HepG2 (cell line): Measurements from ENCODE around the gene PLXND1. TPM values are rescaled to one million over a fixed set of nuclear protein-coding genes. Genes with fewer than 3 reads are reported as not detected.

Experiments
- ATAC-seq: fragments of 200-7000 bp; cut with Tn5 transposase; 3 replicates; pipeline ENCODE4 v1.9.1; 2020; ENCODE audit warnings: mild to moderate bottlenecking, moderate library complexity
- BruUV-seq: library from RNA; stranded (reverse); fragments of 400-500 nt; replicated peaks from 2 replicates; lab custom pipeline; 2021; lab: Mats Ljungman, UMichigan
- CTCF ChIA-PET: fragments of 300-600 bp; formaldehyde crosslinking; extraction: SDS; loops from one replicate; lab custom pipeline; 2021; ENCODE audit warnings: low total read pairs, inconsistent platforms, low intra/inter-chr PET ratio; lab: Yijun Ruan, JAX
- POLR2A ChIA-PET: fragments of 350-600 bp; sonication (Branson Sonifier 250); formaldehyde crosslinking; loops from one replicate; lab custom pipeline; 2020; ENCODE audit warnings: antibody characterized with exemption, inconsistent platforms; lab: Yijun Ruan, JAX
- DNase-seq: peaks from one replicate; pipeline ENCODE4 v3.0.0-alpha.2; 2015; ENCODE audit warnings: low spot score
- FAIRE-seq: peaks from 3 replicates; lab custom pipeline; 2011; peaks lifted over from hg19 to GRCh38; lab: Jason Lieb, UNC
- H2AFZ ChIP-seq: one replicate; pipeline ENCODE4 v1.6.1; 2011; ENCODE audit warnings: low read length, inconsistent platforms
- H3K27ac ChIP-seq: fragments of 300-600 bp; 3 replicates; pipeline ENCODE4 v1.8.0; 2011; ENCODE audit warnings: mixed run types, mild to moderate bottlenecking, mixed read lengths, low read length, inconsistent platforms; ENCODE audit not compliant: insufficient read depth; ENCODE audit errors: extremely low read length
- H3K27me3 ChIP-seq, 2 experiments: fragments of 200-600 bp in 1 of 2; 2 replicates in 1 of 2; 3 replicates in 1 of 2; pipeline versions ENCODE4 v1.6.0 to v1.8.0; 2011; ENCODE audit warnings: low read length in 2 of 2, mild to moderate bottlenecking in 2 of 2, moderate library complexity in 2 of 2, inconsistent platforms in 1 of 2; ENCODE audit not compliant: insufficient read depth in 2 of 2, control insufficient read depth in 1 of 2
- H3K36me3 ChIP-seq, 2 experiments: fragments of 200-600 bp in 1 of 2; replicated peaks in 1 of 2; 2 replicates in 1 of 2; 3 replicates in 1 of 2; pipeline versions ENCODE4 v1.5.1 to v1.8.0; 2011; ENCODE audit warnings: low read length in 2 of 2, inconsistent platforms in 1 of 2; ENCODE audit not compliant: insufficient read depth in 2 of 2, control insufficient read depth in 1 of 2
- H3K4me1 ChIP-seq: 2 replicates; pipeline ENCODE4 v1.5.1; 2012; ENCODE audit warnings: low read length, inconsistent platforms; ENCODE audit not compliant: insufficient read depth
- H3K4me2 ChIP-seq: 2 replicates; pipeline ENCODE4 v1.6.0; 2011; ENCODE audit warnings: low read depth, low read length, inconsistent platforms
- H3K4me3 ChIP-seq, 3 experiments: fragments of 200-600 bp in 1 of 3; sonication (generic), shearing (Covaris generic) in 1 of 3; replicated peaks in 1 of 3; 2 replicates each; pipeline ENCODE4 v1.5.1; 2011 to 2016; ENCODE audit warnings: low read length in 3 of 3, inconsistent platforms in 2 of 3, low read depth in 2 of 3, mild to moderate bottlenecking in 2 of 3, control low read depth in 1 of 3, mixed read lengths in 1 of 3; ENCODE audit not compliant: insufficient read depth in 1 of 3
- H3K79me2 ChIP-seq: one replicate; pipeline ENCODE4 v1.6.1; 2011; ENCODE audit warnings: low read length, inconsistent platforms; ENCODE audit not compliant: insufficient read depth
- H3K9ac ChIP-seq: 2 replicates; pipeline ENCODE4 v1.6.0; 2011; ENCODE audit warnings: mild to moderate bottlenecking, low read depth, low read length, inconsistent platforms; ENCODE audit not compliant: insufficient read depth
- H3K9me3 ChIP-seq: 2 replicates; pipeline ENCODE4 v1.5.1; 2012; ENCODE audit warnings: mild to moderate bottlenecking, low read length
- H4K20me1 ChIP-seq: 2 replicates; pipeline ENCODE4 v1.6.0; 2011; ENCODE audit warnings: inconsistent platforms, mild to moderate bottlenecking, low read length, moderate library complexity; ENCODE audit not compliant: insufficient read depth
- CBX2 ChIP-seq, 2 experiments: fragments of 200-600 bp in 1 of 2; sonication (generic); formaldehyde crosslinking in 1 of 2; IDR thresholded peaks; 2 replicates each; pipeline versions ENCODE4 v1.7.0 to v1.8.1; 2018 to 2022; ENCODE audit warnings: low read depth in 2 of 2, low read length in 1 of 2, mild to moderate bottlenecking in 1 of 2, missing genetic modification reagents in 1 of 2
- FOXA3 ChIP-seq: IDR thresholded peaks from 2 replicates; pipeline ENCODE4 v1.6.1; 2016; ENCODE audit warnings: missing genetic modification reagents, missing compliant biosample characterization
- KDM1A ChIP-seq: IDR thresholded peaks from 2 replicates; pipeline ENCODE4 v1.6.1; 2016; ENCODE audit warnings: missing compliant biosample characterization
- PPARG ChIP-seq: conservative IDR thresholded peaks from 2 replicates; pipeline ENCODE4 v1.6.1; 2016; ENCODE audit warnings: missing biosample characterization, missing genetic modification reagents
- ZFAT ChIP-seq: sonication (generic); formaldehyde crosslinking; conservative IDR thresholded peaks from 2 replicates; pipeline ENCODE4 v1.8.1; 2023; ENCODE audit warnings: missing genetic modification reagents, inconsistent platforms
- ZNF253 ChIP-seq: sonication (generic); formaldehyde crosslinking; IDR thresholded peaks from 2 replicates; pipeline ENCODE4 v1.8.0; 2022; ENCODE audit warnings: mild to moderate bottlenecking, missing genetic modification reagents, borderline replicate concordance
- ZNF256 ChIP-seq: sonication (generic); formaldehyde crosslinking; conservative IDR thresholded peaks from 2 replicates; pipeline ENCODE4 v1.4.0; 2020; ENCODE audit warnings: missing genetic modification reagents
- WGBS: methylation state at CpG from one replicate; pipeline ENCODE4 v1.1.6; 2017; ENCODE audit warnings: low lambda C conversion rate; 5-methylcytosine and 5-hydroxymethylcytosine counted together
- in situ Hi-C: cut with HindIII; loops from 2 replicates; pipeline ENCODE4 v1.10.0; 2017; ENCODE audit warnings: low pct_unique_long_range_greater_than_20kb; ENCODE audit not compliant: extremely low pct_ligation_motif_present
- intact Hi-C: fragments of 100-400 bp; cut with micrococcal nuclease; formaldehyde crosslinking; loops from one replicate; pipeline ENCODE4 v1.10.0; 2022; ENCODE audit not compliant: unreplicated experiment
- polyA plus RNA-seq, 8 experiments: library from polyadenylated mRNA; depleted of rRNA in 3 of 8; stranded (reverse) in 7 of 8; unstranded in 1 of 8; fragments of >200 nt; fragmentation: Illumina TruSeq in 4 of 8; extraction: Trizol in 4 of 8; gene quantifications; 2 replicates each; pipeline versions ENCODE4 v1.2.1 to v1.2.3, GENCODE V29; 2011 to 2016; ENCODE audit warnings: low read depth in 4 of 8, missing spikeins in 1 of 8, mixed read lengths in 1 of 8; ENCODE audit not compliant: insufficient read depth in 1 of 8
- total RNA-seq, 5 experiments: library from RNA; depleted of rRNA; stranded (reverse); fragments of >200 nt; fragmentation: Illumina TruSeq; extraction: Trizol; gene quantifications; 2 replicates each; pipeline ENCODE4 v1.2.3, GENCODE V29; 2016; ENCODE audit warnings: low read depth in 1 of 5
- TF ChIP-seq, protein P1 (sequence below): IDR thresholded peaks from 2 replicates; pipeline ENCODE4 v1.6.1; 2016
- TF ChIP-seq, protein P2 (sequence below): sonication (generic); formaldehyde crosslinking; conservative IDR thresholded peaks from 2 replicates; pipeline ENCODE4 v1.4.0; 2020; ENCODE audit warnings: mild to moderate bottlenecking, missing genetic modification reagents, moderate library complexity

PLXND1 gene
- total and polyA plus RNA-seq, 2 of the 13 experiments (the other 11 are each of a cell fraction or from before 2014, with no cell fraction given) = 15.9 to 42.0 TPM

DNA sequence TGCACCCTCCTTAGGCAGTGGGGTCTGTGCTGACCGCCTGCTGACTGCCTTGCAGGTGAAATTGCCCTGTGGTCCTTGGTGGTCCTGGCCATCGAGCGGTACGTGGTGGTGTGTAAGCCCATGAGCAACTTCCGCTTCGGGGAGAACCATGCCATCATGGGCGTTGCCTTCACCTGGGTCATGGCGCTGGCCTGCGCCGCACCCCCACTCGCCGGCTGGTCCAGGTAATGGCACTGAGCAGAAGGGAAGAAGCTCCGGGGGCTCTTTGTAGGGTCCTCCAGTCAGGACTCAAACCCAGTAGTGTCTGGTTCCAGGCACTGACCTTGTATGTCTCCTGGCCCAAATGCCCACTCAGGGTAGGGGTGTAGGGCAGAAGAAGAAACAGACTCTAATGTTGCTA, 75.7 kb downstream of the PLXND1 start:
- H3K4me3 ChIP-seq = no peak overlapping the region
- H3K9me3 ChIP-seq = no peaks in the 10 kb centered on the region
- H4K20me1 ChIP-seq = no peaks in the 10 kb centered on the region
- ChIA-PET CTCF (no interaction called here), POLR2A (interaction anchor here (1.5 kb wide), 1 partner anchor 65 kb away, joined by 4 read pairs; no protein-coding TSS in a partner anchor)
- TF ChIP-seq ZNF256 (CRISPR knock-in tag) (no peak), CBX2 (IDR thresholded peaks at IDR 0.05; ENCODE audit: low read depth, low read length) (no peak), CBX2 (CRISPR knock-in tag; IDR thresholded peaks at IDR 0.05; ENCODE audit: low read depth) (no peak), ZNF253 (CRISPR knock-in tag) (no peak), ZFAT (no peak), FOXA3 (no peak), KDM1A (CRISPR knock-in tag) (no peak), PPARG (no peak)
- TF ChIP-seq, protein P1, sequence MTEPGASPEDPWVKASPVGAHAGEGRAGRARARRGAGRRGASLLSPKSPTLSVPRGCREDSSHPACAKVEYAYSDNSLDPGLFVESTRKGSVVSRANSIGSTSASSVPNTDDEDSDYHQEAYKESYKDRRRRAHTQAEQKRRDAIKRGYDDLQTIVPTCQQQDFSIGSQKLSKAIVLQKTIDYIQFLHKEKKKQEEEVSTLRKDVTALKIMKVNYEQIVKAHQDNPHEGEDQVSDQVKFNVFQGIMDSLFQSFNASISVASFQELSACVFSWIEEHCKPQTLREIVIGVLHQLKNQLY = no peak
- TF ChIP-seq, protein P2, sequence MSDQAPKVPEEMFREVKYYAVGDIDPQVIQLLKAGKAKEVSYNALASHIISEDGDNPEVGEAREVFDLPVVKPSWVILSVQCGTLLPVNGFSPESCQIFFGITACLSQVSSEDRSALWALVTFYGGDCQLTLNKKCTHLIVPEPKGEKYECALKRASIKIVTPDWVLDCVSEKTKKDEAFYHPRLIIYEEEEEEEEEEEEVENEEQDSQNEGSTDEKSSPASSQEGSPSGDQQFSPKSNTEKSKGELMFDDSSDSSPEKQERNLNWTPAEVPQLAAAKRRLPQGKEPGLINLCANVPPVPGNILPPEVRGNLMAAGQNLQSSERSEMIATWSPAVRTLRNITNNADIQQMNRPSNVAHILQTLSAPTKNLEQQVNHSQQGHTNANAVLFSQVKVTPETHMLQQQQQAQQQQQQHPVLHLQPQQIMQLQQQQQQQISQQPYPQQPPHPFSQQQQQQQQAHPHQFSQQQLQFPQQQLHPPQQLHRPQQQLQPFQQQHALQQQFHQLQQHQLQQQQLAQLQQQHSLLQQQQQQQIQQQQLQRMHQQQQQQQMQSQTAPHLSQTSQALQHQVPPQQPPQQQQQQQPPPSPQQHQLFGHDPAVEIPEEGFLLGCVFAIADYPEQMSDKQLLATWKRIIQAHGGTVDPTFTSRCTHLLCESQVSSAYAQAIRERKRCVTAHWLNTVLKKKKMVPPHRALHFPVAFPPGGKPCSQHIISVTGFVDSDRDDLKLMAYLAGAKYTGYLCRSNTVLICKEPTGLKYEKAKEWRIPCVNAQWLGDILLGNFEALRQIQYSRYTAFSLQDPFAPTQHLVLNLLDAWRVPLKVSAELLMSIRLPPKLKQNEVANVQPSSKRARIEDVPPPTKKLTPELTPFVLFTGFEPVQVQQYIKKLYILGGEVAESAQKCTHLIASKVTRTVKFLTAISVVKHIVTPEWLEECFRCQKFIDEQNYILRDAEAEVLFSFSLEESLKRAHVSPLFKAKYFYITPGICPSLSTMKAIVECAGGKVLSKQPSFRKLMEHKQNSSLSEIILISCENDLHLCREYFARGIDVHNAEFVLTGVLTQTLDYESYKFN (CRISPR knock-in tag) = no peak
- no peaks in the 10 kb centered on the region for H3K79me2 ChIP-seq
- BruUV-seq = no TSS peak
- H3K9ac ChIP-seq = no peak overlapping the region
- H3K4me1 ChIP-seq = peaks cover 53% of the 10 kb centered on the region
- FAIRE-seq (no peak), DNase-seq (no peak), ATAC-seq (no peak)
- H3K27ac ChIP-seq = no peak overlapping the region
- intact Hi-C loops (no loop called here), in situ Hi-C loops (no loop called here)
- H2AFZ ChIP-seq = no peak overlapping the region
- H3K27me3 ChIP-seq = no peaks in the 10 kb centered on the region; a peak in 1 of 5 replicates
- H3K36me3 ChIP-seq = no peaks in the 10 kb centered on the region
- no peak overlapping the region for H3K4me2 ChIP-seq
- 94% methylated on average over 12 of the region's 13 CpGs for WGBS
